HEK293 (cell line): ENCODE data around the gene PGS1.
A peak's percentile ranks its signal among the peaks of the same experiment; 100 is the strongest.

Source experiments
- CTCF ChIA-PET: fragments of 350-600 bp; formaldehyde crosslinking; extraction: SDS; loops from one replicate; lab custom pipeline; 2021; ENCODE audit warnings: antibody characterized with exemption; lab: Yijun Ruan, JAX
- POLR2A ChIA-PET: fragments of 300-600 bp; formaldehyde crosslinking; extraction: SDS; loops from one replicate; lab custom pipeline; 2020; ENCODE audit warnings: antibody characterized with exemption, inconsistent platforms; lab: Yijun Ruan, JAX
- H3K27ac ChIP-seq: fragments of 200-500 bp; sonication (Bioruptor generic); 2 replicates; pipeline ENCODE4 v1.5.1; 2014; ENCODE audit warnings: low read depth, low read length, control low read depth, inconsistent platforms; ENCODE audit errors: extremely low read depth
- H3K36me3 ChIP-seq, 2 experiments: fragments of 200-500 bp in 1 of 2; sonication (Bioruptor generic) in 1 of 2; 1 replicate in 1 of 2; 2 replicates in 1 of 2; pipeline ENCODE4 v1.5.1; 2014 to 2017; ENCODE audit warnings: inconsistent platforms in 2 of 2, low read length in 2 of 2; ENCODE audit not compliant: control insufficient read depth in 2 of 2, insufficient read depth in 1 of 2
- H3K4me1 ChIP-seq: fragments of 200-500 bp; sonication (Bioruptor generic); 2 replicates; pipeline ENCODE4 v1.5.1; 2014; ENCODE audit warnings: mild to moderate bottlenecking, low read length, inconsistent platforms; ENCODE audit not compliant: control insufficient read depth, insufficient read depth
- H3K4me3 ChIP-seq: 2 replicates; pipeline ENCODE4 v1.5.1; 2011; ENCODE audit warnings: low read depth, mild to moderate bottlenecking, control low read depth, low read length, moderate library complexity
- H3K9me3 ChIP-seq: fragments of 200-500 bp; sonication (Bioruptor generic); 2 replicates; pipeline ENCODE4 v1.5.1; 2014; ENCODE audit warnings: low read depth, low read length, inconsistent platforms; ENCODE audit not compliant: control insufficient read depth, insufficient read depth
- BCL6B ChIP-seq: fragments of 450-650 bp; formaldehyde crosslinking; IDR thresholded peaks from 2 replicates; pipeline ENCODE4 v1.5.1; 2017; ENCODE audit warnings: missing biosample characterization, missing genetic modification characterization
- ELK4 ChIP-seq: IDR thresholded peaks from 2 replicates; pipeline ENCODE4 v1.6.1; 2011; ENCODE audit warnings: mild to moderate bottlenecking, low read depth, low read length, borderline replicate concordance
- HOXD13 ChIP-seq: sonication (generic); formaldehyde crosslinking; IDR thresholded peaks from 2 replicates; pipeline ENCODE4 v1.8.0; 2022; ENCODE audit warnings: missing genetic modification reagents, borderline replicate concordance
- INSM2 ChIP-seq: fragments of 450-650 bp; formaldehyde crosslinking; IDR thresholded peaks from 2 replicates; pipeline ENCODE4 v1.5.1; 2016; ENCODE audit warnings: missing biosample characterization, missing genetic modification characterization
- ZBTB26 ChIP-seq: fragments of 450-650 bp; formaldehyde crosslinking; optimal IDR thresholded peaks from 2 replicates; pipeline ENCODE3; 2016; ENCODE audit warnings: missing biosample characterization, mild to moderate bottlenecking, missing genetic modification characterization
- ZBTB48 ChIP-seq: fragments of 450-650 bp; formaldehyde crosslinking; IDR thresholded peaks from 2 replicates; pipeline ENCODE4 v1.5.1; 2016; ENCODE audit warnings: missing biosample characterization, missing genetic modification characterization
- ZBTB8A ChIP-seq: fragments of 450-650 bp; formaldehyde crosslinking; IDR thresholded peaks from 2 replicates; pipeline ENCODE4 v1.5.1; 2016; ENCODE audit warnings: missing biosample characterization, missing genetic modification characterization
- ZEB2 ChIP-seq: fragments of 450-650 bp; formaldehyde crosslinking; IDR thresholded peaks from 2 replicates; pipeline ENCODE4 v1.5.1; 2016; ENCODE audit warnings: missing biosample characterization, missing genetic modification characterization
- ZFP3 ChIP-seq: fragments of 450-650 bp; formaldehyde crosslinking; IDR thresholded peaks from 2 replicates; pipeline ENCODE4 v1.5.1; 2016; ENCODE audit warnings: low read depth, missing biosample characterization, missing genetic modification characterization
- ZIC2 ChIP-seq: fragments of 450-650 bp; formaldehyde crosslinking; IDR thresholded peaks from 2 replicates; pipeline ENCODE4 v1.5.1; 2016; ENCODE audit warnings: missing biosample characterization, missing genetic modification characterization
- ZNF10 ChIP-seq: fragments of 450-650 bp; formaldehyde crosslinking; IDR thresholded peaks from 2 replicates; pipeline ENCODE4 v1.5.1; 2017; ENCODE audit warnings: missing biosample characterization, missing genetic modification characterization
- ZNF121 ChIP-seq: fragments of 450-650 bp; formaldehyde crosslinking; IDR thresholded peaks from 2 replicates; pipeline ENCODE4 v1.5.1; 2016; ENCODE audit warnings: missing biosample characterization, missing genetic modification characterization
- ZNF202 ChIP-seq: fragments of 450-650 bp; formaldehyde crosslinking; IDR thresholded peaks from 2 replicates; pipeline ENCODE4 v1.5.1; 2016; ENCODE audit warnings: missing biosample characterization, missing genetic modification characterization, borderline replicate concordance
- ZNF221 ChIP-seq: fragments of 450-650 bp; formaldehyde crosslinking; IDR thresholded peaks from 2 replicates; pipeline ENCODE4 v1.5.1; 2017; ENCODE audit warnings: missing biosample characterization, missing genetic modification characterization, borderline replicate concordance
- ZNF24 ChIP-seq: fragments of 450-650 bp; formaldehyde crosslinking; IDR thresholded peaks from 2 replicates; pipeline ENCODE4 v1.5.1; 2016; ENCODE audit warnings: missing biosample characterization, missing genetic modification characterization
- ZNF302 ChIP-seq: fragments of 450-650 bp; formaldehyde crosslinking; IDR thresholded peaks from 2 replicates; pipeline ENCODE4 v1.5.1; 2016; ENCODE audit warnings: missing biosample characterization, missing genetic modification characterization, low read depth
- ZNF521 ChIP-seq: fragments of 450-650 bp; formaldehyde crosslinking; IDR thresholded peaks from 2 replicates; pipeline ENCODE4 v1.5.1; 2017; ENCODE audit warnings: missing biosample characterization, mild to moderate bottlenecking, missing genetic modification characterization
- ZNF529 ChIP-seq: fragments of 450-650 bp; formaldehyde crosslinking; IDR thresholded peaks from 2 replicates; pipeline ENCODE4 v1.5.1; 2017; ENCODE audit warnings: missing genetic modification characterization, missing biosample characterization; ENCODE audit not compliant: insufficient replicate concordance
- ZNF549 ChIP-seq: fragments of 450-650 bp; IDR thresholded peaks from 2 replicates; pipeline ENCODE4 v1.5.1; 2018; ENCODE audit warnings: missing biosample characterization, missing genetic modification characterization, mild to moderate bottlenecking, inconsistent platforms, moderate library complexity
- ZNF571 ChIP-seq: fragments of 450-650 bp; formaldehyde crosslinking; IDR thresholded peaks from 2 replicates; pipeline ENCODE4 v1.5.0; 2017; ENCODE audit warnings: missing biosample characterization, missing genetic modification characterization
- ZNF610 ChIP-seq: fragments of 450-650 bp; formaldehyde crosslinking; IDR thresholded peaks from 2 replicates; pipeline ENCODE4 v1.5.1; 2016; ENCODE audit warnings: missing biosample characterization, missing genetic modification characterization, borderline replicate concordance
- ZNF654 ChIP-seq: fragments of 450-650 bp; formaldehyde crosslinking; IDR thresholded peaks from 2 replicates; pipeline ENCODE4 v1.5.1; 2016; ENCODE audit warnings: low read depth, missing biosample characterization, missing genetic modification characterization
- ZNF843 ChIP-seq: fragments of 450-650 bp; formaldehyde crosslinking; IDR thresholded peaks from 2 replicates; pipeline ENCODE4 v1.5.1; 2016; ENCODE audit warnings: missing biosample characterization, missing genetic modification characterization
- ZSCAN30 ChIP-seq: fragments of 450-650 bp; IDR thresholded peaks from 2 replicates; pipeline ENCODE4 v1.5.1; 2018; ENCODE audit warnings: missing biosample characterization, mild to moderate bottlenecking, missing genetic modification characterization, moderate library complexity
- TF ChIP-seq, protein P1 (sequence below): fragments of 450-650 bp; formaldehyde crosslinking; IDR thresholded peaks from 2 replicates; pipeline ENCODE4 v1.5.1; 2016; ENCODE audit warnings: missing biosample characterization, missing genetic modification characterization, low read depth
- TF ChIP-seq, protein P2 (sequence below): fragments of 450-650 bp; formaldehyde crosslinking; IDR thresholded peaks from 2 replicates; pipeline ENCODE4; 2016; ENCODE audit warnings: missing biosample characterization, missing genetic modification characterization

Gene PGS1

GRCh38 chr17:78429618-78429995 lies 51.2 kb downstream of the PGS1 start:
- POLR2A ChIA-PET: no interaction called here
- CTCF ChIA-PET: interaction anchor here (0.6 to 2.6 kb wide), 2 partner anchors 8 to 18 kb away, joined by 3 to 15 read pairs; no protein-coding TSS in a partner anchor

GRCh38 chr17:78430892-78431691 lies 52.6 kb downstream of the PGS1 start:
- no peak overlapping the region for H3K27ac ChIP-seq
- no peaks in the 10 kb centered on the region for H3K4me1 ChIP-seq
- no peak overlapping the region for H3K4me3 ChIP-seq
- TF ChIP-seq ZNF654 (tag by site-specific recombination) (no peak), ZNF521 (tag by site-specific recombination) (no peak), ZNF549 (tag by site-specific recombination) (no peak), ZBTB26 (tag by site-specific recombination) (no peak), ZNF221 (tag by site-specific recombination) (no peak), ZIC2 (peak; percentile 75), ZNF529 (tag by site-specific recombination) (no peak), BCL6B (tag by site-specific recombination) (no peak), ELK4 (no peak), ZNF302 (no peak), ZNF121 (peak; percentile 97), ZEB2 (tag by site-specific recombination) (no peak), INSM2 (tag by site-specific recombination) (no peak), ZBTB8A (tag by site-specific recombination) (no peak)
- TF ChIP-seq, protein P1, sequence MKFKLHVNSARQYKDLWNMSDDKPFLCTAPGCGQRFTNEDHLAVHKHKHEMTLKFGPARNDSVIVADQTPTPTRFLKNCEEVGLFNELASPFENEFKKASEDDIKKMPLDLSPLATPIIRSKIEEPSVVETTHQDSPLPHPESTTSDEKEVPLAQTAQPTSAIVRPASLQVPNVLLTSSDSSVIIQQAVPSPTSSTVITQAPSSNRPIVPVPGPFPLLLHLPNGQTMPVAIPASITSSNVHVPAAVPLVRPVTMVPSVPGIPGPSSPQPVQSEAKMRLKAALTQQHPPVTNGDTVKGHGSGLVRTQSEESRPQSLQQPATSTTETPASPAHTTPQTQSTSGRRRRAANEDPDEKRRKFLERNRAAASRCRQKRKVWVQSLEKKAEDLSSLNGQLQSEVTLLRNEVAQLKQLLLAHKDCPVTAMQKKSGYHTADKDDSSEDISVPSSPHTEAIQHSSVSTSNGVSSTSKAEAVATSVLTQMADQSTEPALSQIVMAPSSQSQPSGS: 0 out of 2 replicates have a peak, but pooled peaks have one; percentile 34
- TF ChIP-seq, all 188 proteins: peak for 3
- Histone ChIP-seq H3K9me3 (no peaks in the 10 kb centered on the region), H3K36me3 (peaks cover 0 to 33% of the 10 kb centered on the region in 2 experiments; a peak in 1 of 3 replicates)
- ChIA-PET POLR2A (no interaction called here), CTCF (interaction anchor here (0.7 to 2.6 kb wide), 4 partner anchors 9 to 180 kb away, joined by 3 to 15 read pairs (median 4); no protein-coding TSS in a partner anchor)

More at GRCh38 chr17:78429618-78429995, 51.2 kb downstream of the PGS1 start:
- TF ChIP-seq ZNF24 (tag by site-specific recombination) (no peak), ZNF610 (no peak), HOXD13 (CRISPR knock-in tag) (no peak), ZFP3 (no peak), ZSCAN30 (tag by site-specific recombination) (no peak), ZNF10 (tag by site-specific recombination) (no peak), ZBTB48 (tag by site-specific recombination) (no peak), ZNF202 (tag by site-specific recombination) (no peak), ZNF571 (no peak), ZNF843 (tag by site-specific recombination) (no peak)
- TF ChIP-seq, protein P2, sequence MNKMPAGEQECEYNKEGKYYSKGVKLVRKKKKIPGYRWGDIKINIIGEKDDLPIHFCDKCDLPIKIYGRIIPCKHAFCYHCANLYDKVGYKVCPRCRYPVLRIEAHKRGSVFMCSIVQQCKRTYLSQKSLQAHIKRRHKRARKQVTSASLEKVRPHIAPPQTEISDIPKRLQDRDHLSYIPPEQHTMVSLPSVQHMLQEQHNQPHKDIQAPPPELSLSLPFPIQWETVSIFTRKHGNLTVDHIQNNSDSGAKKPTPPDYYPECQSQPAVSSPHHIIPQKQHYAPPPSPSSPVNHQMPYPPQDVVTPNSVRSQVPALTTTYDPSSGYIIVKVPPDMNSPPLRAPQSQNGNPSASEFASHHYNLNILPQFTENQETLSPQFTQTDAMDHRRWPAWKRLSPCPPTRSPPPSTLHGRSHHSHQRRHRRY: no peak
- H3K36me3 ChIP-seq: peaks cover 0 to 48% of the 10 kb centered on the region in 2 experiments; a peak in 2 of 3 replicates
- H3K27ac ChIP-seq: no peak overlapping the region
- H3K4me1 ChIP-seq: no peaks in the 10 kb centered on the region
- no peak overlapping the region for H3K4me3 ChIP-seq
- H3K9me3 ChIP-seq: no peaks in the 10 kb centered on the region
